ENCODE data around the gene ANKS3. TPM values are rescaled to one million over a fixed set of nuclear protein-coding genes. Genes with fewer than 3 reads are reported as not detected.

The ANKS3 gene
- polyA plus RNA-seq, 1 donor from 2014 or later = 5.3 TPM

DNA sequence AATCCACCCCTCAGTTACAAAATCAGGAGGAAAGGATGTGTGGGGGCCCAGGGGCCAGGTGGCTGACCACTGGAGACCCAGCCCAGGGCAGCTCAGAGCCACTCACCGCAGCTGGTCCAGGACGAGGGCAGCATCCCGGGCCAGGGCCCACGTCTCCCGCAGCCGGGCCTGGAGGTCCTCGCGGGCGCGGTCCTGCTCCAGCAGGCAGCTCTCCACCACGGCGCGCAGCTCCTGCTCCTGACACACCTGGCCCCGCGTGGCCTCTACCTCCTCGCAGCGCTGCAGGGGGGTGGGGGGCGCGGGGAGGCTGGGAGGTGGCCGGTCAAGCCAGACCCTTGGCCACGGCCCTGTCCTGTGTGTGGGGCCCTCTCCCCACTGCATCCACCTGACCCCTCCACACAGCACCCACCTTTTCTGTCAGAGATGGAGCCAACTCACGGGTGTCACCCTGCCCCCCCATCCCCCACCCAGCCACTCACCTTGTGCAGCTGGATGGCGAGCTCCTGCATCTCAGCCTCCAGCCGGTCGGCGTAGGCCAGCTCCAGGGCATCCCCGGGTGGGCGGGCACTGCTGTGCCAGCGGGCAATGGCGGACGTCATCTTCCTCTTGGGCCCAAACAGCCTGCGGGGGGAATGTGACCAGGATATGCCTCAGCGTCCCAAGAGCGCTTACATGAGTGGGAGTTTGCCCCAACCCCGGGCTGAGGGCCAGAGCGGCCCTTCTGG, 35.6 kb downstream of the ANKS3 start:
- Mint-ChIP-seq H3K27ac (no peak overlapping the region), H3K4me3 (no peak overlapping the region), H3K27me3 (no peaks in the 10 kb centered on the region), H3K4me1 (peaks cover 0 to 4% (median 1%) of the 10 kb centered on the region in 3 donors), H3K36me3 (peaks cover 3% of the 10 kb centered on the region), H3K9me3 (no peaks in the 10 kb centered on the region)

DNA sequence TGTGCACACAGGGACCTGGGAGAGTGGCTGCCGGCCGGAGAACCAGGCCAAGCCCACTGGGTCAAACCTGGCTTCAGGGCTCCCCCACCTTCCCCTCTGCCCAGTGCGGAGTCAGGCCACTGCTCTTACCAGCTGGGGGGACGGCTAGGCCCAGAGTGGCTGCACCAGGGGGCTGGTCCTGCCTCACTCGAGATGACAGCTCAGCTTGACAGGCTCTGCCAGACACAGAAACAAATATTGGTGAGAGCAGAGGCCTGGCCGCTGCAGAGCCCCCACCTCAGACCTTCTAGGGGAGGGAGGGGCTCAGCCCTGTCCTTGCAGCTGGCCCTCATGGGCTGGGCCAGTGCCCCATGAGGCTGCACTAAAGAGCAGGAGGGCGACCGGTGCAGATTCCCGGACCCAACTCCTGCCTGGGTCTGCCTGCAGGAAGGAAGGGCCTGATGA, 36.2 kb downstream of the ANKS3 start:
- Mint-ChIP-seq H3K27ac (no peak overlapping the region), H3K27me3 (no peaks in the 10 kb centered on the region), H3K4me1 (peaks cover 0 to 4% (median 1%) of the 10 kb centered on the region in 3 donors), H3K36me3 (peaks cover under 1% of the 10 kb centered on the region), H3K4me3 (no peak overlapping the region), H3K9me3 (no peaks in the 10 kb centered on the region)

DNA sequence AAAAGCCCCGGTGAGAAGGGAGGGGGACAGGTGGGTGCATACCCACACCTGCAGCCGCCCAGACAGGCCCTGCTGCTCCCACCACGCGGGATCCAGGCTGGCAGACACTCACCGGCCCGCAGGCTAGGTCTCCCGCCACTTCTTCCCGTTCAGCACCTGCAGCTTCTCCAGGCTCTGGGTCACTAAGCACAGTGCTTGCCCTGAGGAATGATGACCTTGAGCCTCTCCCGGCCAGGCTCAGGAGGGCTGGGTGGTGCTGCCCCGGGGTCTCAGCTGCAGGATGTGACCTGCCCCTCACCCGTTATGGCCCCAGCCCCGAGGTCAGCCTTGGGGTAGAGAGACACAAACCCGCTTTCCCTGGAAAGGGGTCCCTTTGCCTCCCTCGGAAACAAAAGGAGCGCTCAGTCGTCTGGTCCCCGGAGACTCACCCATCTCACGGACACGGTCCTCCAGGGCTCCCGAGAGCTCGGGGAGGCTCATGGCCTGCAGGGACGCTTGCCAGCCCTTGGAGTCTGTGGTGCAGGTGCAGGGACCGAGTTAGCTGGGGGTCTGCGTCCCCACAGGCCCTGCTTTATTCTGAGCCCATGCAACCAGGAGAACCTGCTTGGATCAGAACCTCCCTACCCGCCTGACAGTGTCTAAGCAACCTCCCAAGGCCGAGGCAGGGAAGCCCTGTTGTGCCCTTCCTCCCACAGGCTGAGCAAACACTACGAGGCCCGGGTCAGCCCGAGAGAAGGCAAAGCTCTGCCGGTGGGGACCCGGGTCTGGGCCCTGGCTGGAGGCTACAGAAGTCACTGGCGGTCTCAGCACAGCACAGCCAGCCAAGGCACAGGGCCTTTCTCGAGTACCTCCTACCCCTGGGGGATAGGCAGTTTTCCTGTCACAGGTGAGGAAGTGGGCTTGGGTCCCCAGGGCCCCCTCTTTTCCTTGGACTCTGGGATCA, 36.9 kb downstream of the ANKS3 start:
- Mint-ChIP-seq H3K27ac (no peak overlapping the region), H3K36me3 (no peaks in the 10 kb centered on the region), H3K9me3 (no peaks in the 10 kb centered on the region), H3K4me1 (peaks cover 0 to 8% (median 6%) of the 10 kb centered on the region in 3 donors), H3K4me3 (peak overlapping the region in 2 of 4 donors; percentile 54 to 91), H3K27me3 (no peaks in the 10 kb centered on the region)

DNA sequence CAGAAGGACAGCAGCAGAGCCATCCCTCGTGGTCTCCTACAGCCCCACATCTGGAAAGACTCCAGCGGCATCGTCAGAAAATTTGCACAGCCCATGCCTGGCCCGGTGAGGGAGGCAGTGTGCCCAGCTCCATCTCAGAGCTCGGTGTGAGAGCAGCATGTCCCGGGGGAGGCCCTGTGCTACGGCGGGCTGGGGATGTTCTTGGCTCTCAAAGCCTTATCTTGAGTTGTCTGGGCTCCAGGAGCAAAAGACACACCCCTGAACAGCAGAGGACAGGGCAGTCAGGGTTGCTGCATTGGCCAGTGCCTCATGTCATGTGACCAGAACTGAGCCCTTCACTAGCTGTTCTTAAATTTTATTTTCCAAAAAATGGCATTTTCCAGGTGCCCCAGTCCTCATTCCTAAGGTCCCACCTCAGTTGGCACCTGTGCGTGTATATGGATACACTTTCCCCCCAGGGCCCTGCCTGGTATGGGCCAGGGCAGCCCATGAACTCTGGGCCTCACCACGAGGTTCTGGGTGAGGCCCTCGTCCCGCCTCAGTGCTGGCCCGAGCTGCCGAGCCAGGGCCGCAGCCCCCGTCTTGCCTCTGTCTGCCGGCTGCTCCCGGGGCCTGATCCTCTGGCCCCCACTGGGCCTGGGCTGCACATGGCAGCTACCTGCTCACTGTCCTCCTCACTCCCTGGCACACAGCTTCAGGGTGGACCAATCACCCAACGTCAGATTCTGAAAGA, 37.7 kb downstream of the ANKS3 start:
- H3K36me3 Mint-ChIP-seq = no peaks in the 10 kb centered on the region
- H3K27ac Mint-ChIP-seq = peak overlapping the region in 1 of 3 donors; percentile 53
- no peaks in the 10 kb centered on the region for H3K9me3 Mint-ChIP-seq

DNA sequence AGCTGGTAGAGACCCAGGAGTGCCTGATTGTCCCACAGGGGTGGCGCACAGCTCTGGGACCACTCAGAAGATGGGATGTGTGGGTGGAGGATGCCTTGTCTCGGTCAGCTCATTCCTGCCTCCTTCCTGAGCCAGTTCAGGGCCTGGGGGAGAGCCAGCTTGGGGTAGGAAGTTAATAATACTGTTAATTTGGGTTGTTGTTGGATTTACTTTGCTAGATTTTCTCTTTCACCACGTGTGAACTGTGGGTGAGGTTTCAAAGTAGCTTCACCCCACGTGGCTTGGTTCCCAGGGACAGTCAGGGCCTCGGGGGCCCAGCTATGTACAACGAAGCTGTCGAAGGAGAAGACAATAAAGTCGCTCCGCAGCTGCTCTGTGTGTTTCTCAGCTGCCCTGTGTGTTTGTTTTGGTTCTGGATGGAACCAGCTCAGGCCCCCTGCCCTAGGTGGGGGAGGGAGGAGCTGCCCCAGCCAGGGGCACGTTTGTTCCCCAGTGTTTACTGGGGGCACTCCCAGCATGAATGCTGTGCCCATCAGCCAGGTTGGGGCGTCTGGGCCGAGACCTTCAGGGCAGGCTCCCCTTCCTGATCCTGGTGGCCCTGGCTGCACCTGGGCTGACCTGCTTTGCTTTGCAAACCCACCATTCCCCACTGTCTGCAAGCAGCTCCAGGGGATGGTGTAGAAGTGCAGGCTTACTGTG, 38.4 kb downstream of the ANKS3 start:
- H3K27ac Mint-ChIP-seq = peak overlapping the region; percentile 46 to 60 (median 47)
- peak overlapping the region; percentile 48 to 91 (median 81) for H3K4me3 Mint-ChIP-seq
- no peaks in the 10 kb centered on the region for H3K36me3 Mint-ChIP-seq
- H3K27me3 Mint-ChIP-seq = no peaks in the 10 kb centered on the region
- no peaks in the 10 kb centered on the region for H3K9me3 Mint-ChIP-seq
- H3K4me1 Mint-ChIP-seq = peaks cover 0 to 8% (median 6%) of the 10 kb centered on the region in 3 donors

More for the DNA sequence above, 37.7 kb downstream of the ANKS3 start:
- Mint-ChIP-seq H3K4me3 (peak overlapping the region in 1 of 4 donors; percentile 91), H3K27me3 (no peaks in the 10 kb centered on the region), H3K4me1 (peaks cover 0 to 8% (median 6%) of the 10 kb centered on the region in 3 donors)

DNA sequence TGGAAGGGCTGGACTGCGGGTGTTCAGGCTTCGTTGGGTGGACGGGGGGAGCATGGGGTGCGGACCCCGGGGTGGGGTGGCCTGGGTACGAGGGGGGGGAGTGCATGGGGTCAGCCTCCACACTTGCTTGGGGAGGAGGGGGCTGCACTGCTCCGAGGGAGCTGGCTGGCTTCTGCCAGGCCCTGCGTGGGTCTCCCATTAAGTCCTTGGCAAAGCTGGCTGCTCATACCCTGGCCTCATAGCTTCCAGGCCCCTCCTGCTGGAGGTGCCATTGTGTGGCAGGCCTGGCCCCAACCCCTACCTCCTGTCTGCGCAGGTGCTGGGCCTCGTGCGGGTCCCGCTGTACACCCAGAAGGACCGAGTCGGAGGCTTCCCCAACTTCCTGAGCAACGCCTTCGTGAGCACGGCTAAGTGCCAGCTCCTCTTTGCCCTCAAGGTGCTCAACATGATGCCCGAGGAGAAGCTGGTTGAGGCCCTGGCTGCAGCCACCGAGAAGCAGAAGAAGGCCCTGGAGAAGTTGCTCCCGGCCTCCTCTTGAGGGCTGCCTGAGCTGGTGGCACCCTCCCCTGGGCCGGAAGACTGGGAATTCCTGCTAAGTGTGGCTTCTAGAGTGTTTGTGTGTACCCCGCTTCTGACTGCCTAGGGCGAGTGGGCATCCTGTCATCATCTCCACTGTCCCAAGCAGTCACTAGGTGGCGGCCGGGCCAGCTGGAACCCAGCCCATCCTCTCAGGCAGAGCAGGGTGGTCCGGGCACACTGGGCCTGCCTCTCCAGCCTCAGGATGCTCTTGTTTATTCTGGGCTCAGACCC, 39.2 kb downstream of the ANKS3 start:
- no peaks in the 10 kb centered on the region for H3K9me3 Mint-ChIP-seq
- H3K36me3 Mint-ChIP-seq = no peaks in the 10 kb centered on the region
- H3K4me3 Mint-ChIP-seq = peak overlapping the region; percentile 84 to 91 (median 86)
- H3K27ac Mint-ChIP-seq = peak overlapping the region; percentile 46 to 60 (median 47)
- H3K27me3 Mint-ChIP-seq = no peaks in the 10 kb centered on the region
- H3K4me1 Mint-ChIP-seq = peaks cover 0 to 8% (median 6%) of the 10 kb centered on the region in 3 donors

DNA sequence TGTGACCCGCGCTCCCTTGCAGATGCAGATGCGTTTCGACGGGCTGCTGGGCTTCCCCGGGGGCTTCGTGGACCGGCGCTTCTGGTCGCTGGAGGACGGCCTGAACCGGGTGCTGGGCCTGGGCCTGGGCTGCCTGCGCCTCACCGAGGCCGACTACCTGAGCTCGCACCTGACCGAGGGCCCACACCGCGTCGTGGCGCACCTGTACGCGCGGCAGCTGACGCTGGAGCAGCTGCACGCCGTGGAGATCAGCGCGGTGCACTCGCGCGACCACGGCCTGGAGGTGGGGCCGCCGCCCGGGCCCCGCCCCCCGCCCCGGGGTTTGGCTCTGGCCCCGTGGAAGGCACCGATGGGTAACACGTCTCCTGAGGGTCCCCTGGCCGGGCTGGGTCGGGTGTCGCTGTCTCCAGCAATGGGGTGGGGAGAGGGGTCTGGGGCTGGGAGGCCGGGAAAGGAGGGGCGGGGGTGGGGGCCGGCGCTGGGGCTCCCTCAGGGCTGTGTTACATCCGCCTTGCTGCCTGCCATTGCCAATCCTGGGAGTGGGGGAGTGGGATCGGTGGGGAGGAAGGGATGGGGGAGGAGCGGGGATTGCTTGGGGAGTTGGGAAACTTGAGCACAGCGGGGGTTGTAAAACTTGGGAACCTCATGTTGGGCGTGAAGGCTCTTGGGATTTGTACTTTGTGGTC, 40.0 kb downstream of the ANKS3 start:
- no peaks in the 10 kb centered on the region for H3K36me3 Mint-ChIP-seq
- H3K27ac Mint-ChIP-seq = peak overlapping the region in 2 of 3 donors; percentile 82 to 87
- peaks cover 0 to 8% (median 6%) of the 10 kb centered on the region in 3 donors for H3K4me1 Mint-ChIP-seq
- peak overlapping the region; percentile 84 to 91 (median 86) for H3K4me3 Mint-ChIP-seq
- no peaks in the 10 kb centered on the region for H3K9me3 Mint-ChIP-seq
- no peaks in the 10 kb centered on the region for H3K27me3 Mint-ChIP-seq

DNA sequence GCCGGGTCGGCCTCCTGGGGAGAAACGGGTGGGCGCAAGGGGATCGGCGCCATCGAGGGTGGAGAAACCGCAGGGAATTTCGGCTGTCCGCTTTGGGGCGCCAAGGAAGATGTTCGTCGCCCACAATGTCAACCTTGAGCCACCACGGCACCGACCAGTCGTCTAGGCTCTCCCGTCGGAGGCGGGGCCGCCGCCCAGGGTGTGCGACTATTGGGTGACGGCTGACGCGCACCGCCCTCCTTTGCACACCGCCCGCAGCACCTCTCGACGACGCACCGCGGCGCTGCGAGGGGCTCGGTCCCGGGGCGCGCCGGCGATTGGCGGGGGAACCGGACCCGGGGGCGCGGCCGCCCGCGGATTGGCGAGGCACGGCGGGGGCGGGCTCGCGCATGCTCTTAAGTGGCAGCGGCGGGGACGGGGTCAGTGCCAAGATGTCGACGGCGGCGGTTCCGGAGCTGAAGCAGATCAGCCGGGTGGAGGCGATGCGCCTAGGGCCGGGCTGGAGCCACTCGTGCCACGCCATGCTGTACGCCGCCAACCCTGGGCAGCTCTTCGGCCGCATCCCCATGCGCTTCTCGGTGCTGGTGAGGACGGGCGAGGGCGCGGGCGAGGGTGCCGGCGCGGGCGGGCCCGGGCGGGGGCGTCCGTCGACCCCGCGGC, 40.6 kb downstream of the ANKS3 start, which contains the start of gene NUDT16L1:
TSS of gene NUDT16L1 (plus strand) at position 267 of the 660 bp plus-strand sequence. CDS start at position 432, 165 bp downstream.
- no peaks in the 10 kb centered on the region for H3K9me3 Mint-ChIP-seq
- H3K4me1 Mint-ChIP-seq = peaks cover 0 to 8% (median 6%) of the 10 kb centered on the region in 3 donors
- no peaks in the 10 kb centered on the region for H3K36me3 Mint-ChIP-seq
- no peaks in the 10 kb centered on the region for H3K27me3 Mint-ChIP-seq
- H3K4me3 Mint-ChIP-seq = peak within 1 kb of the TSS; percentile 86 to 95 (median 93)
- H3K27ac Mint-ChIP-seq = peak within 1 kb of the TSS; percentile 81 to 87 (median 82)

DNA sequence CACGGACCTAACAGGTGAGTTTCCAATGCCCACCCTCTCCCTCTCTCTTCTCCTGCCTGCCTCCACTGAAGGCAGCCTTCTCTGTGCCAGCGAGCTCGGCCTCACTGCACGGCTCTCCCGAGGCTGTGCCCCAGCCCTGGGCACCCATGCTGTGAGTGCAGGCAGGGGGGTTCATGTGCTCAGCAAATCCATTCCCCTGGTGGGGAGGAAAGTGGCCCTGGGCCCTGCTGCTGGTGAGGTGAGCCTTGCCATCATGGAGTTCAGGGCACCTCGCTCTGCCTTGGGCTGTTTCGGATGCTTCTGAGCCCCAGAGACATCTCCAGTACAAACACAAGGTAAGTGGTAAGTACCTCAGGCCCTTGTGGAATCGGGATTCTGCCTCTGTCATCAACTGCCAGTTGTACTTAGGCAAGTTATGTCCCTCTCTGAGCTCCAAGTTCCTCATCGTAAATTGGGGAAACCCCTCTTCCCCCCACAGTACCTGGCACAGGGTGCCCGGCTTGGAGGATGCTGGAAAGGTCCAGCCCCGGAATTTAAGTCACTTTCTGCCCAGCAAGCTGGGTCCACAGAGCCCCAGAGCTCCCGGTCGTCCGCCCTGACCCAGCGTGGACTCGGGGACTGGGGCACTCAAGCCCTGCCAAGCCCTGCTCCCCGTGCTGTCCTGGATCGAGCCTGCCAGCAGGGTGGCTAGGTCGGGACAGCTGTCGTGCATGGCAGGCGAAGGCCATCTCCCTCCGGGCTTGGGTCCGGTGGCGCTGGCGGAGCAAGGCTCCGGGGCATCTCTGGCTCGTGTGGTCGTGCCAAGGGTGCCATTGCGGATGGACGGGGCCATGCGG, 41.4 kb downstream of the ANKS3 start:
- peak overlapping the region; percentile 86 to 95 (median 93) for H3K4me3 Mint-ChIP-seq
- H3K27ac Mint-ChIP-seq = peak overlapping the region; percentile 5 to 87 (median 82)
- peaks cover 0 to 8% (median 6%) of the 10 kb centered on the region in 3 donors for H3K4me1 Mint-ChIP-seq
- H3K27me3 Mint-ChIP-seq = no peaks in the 10 kb centered on the region
- H3K36me3 Mint-ChIP-seq = no peaks in the 10 kb centered on the region
- no peaks in the 10 kb centered on the region for H3K9me3 Mint-ChIP-seq

DNA sequence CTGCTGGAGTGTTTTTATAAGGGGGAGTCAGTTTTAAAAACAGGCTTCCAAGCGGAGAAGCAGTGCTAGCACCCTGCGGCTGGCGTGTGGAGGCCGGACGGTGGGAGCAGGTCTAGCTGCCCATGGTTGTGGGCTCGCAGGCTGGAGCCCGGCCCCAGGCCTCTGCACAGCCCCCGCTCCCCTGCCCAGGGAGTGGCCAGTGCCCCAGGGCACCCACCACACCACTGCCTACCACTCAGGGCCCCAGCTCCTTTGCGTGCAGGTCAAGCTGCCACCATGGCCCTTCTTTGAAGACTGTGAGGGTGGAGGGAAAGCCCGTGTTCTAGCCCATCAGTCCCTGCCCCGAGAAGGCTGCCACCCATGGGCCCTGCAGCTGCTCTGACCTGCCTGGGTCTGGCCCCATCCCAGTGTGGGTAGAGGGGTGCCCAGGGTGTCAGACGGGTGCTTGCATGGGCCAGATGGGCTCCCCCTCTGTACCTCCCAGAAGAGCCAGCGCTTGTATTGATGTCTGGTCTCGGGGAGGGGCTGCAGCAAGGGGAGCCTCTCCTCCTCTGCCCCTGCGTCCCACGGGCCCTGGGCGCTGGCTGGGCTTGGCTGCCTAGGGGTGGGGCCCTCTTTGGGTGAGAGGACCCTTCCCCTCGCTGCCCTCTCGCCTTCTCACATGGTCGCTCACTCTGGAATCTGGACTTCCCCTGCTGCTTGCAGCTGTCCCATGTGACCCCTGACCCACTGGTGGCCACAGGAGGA, 42.2 kb downstream of the ANKS3 start:
- Mint-ChIP-seq H3K36me3 (no peaks in the 10 kb centered on the region), H3K4me1 (peaks cover 0 to 8% (median 6%) of the 10 kb centered on the region in 3 donors), H3K27me3 (no peaks in the 10 kb centered on the region), H3K4me3 (peak overlapping the region in 3 of 4 donors; percentile 12 to 80 (median 75)), H3K27ac (peak overlapping the region in 2 of 3 donors; percentile 35 to 63), H3K9me3 (no peaks in the 10 kb centered on the region)

DNA sequence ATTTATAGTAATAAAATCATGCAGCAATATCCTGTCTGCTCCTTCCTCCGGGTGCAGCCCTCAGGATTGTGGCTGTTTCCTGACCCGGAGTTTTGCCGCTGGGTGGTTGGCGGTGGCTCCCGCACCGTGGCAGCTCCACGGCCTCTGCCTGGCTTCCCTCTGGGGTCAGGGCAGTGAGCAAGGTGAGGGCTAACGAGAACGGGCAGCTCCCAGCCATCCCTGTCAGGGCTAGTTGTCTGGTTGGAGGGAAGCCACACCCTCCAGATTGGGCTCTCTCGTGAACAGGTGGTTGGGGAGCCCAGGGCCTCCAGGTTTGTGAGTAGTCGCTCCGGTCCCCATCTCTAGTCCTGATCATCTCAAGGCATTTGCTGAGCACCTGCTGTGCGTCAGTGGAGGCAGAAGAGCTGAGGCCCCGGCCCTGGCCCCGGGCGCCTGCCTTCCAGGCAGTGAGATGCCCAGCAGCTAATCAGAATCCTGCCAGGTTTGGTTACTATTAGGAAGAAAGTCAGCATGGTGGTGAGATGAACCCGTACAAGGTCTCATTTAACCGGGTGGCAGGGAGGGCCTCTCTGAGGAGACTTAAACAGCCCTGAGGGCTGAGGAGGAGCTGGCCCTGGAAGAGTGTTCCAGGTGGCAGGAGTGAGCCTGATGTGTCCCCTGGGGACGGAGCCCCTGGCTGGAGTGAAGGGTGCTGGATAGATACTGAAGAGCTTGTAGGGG, 43.0 kb downstream of the ANKS3 start:
- H3K36me3 Mint-ChIP-seq = no peaks in the 10 kb centered on the region

More for the DNA sequence above, 43.0 kb downstream of the ANKS3 start:
- Mint-ChIP-seq H3K4me3 (peak overlapping the region in 2 of 4 donors; percentile 12 to 80), H3K9me3 (no peaks in the 10 kb centered on the region), H3K4me1 (peaks cover 0 to 8% (median 6%) of the 10 kb centered on the region in 3 donors), H3K27ac (peak overlapping the region in 2 of 3 donors; percentile 35 to 63), H3K27me3 (no peaks in the 10 kb centered on the region)

Data from IgD-negative memory B cell (primary cell).